Measurements from ENCODE around the gene MIB2.

DNA sequence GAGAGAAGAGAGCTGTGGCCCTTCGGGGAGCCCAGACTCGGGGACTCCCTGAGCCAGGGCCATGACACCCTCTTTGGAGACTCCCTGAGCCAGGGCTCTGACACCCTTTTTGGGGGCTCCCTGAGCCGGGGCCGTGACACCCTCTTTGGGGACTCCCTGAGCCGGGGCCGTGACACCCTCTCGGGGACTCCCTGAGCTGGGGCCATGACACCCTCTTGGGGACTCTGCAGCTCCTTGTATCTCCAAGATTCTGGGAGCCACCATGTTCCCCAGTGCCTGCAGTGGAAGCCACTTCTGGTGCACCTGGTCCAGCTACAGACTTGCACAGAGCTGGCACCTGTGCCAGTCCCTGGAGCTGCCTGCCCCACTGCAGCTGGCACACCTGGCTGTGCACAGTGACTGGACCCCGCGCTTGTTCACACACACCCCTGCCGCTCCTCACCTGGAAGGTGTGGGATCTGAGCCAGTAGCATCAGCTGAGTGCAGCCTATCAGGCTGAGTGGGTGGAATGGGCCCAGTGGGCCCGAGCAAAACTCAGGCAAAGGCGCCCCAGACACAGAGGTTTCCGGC is 36.8 kb upstream of the MIB2 start:
- TF ChIP-seq, protein P1, sequence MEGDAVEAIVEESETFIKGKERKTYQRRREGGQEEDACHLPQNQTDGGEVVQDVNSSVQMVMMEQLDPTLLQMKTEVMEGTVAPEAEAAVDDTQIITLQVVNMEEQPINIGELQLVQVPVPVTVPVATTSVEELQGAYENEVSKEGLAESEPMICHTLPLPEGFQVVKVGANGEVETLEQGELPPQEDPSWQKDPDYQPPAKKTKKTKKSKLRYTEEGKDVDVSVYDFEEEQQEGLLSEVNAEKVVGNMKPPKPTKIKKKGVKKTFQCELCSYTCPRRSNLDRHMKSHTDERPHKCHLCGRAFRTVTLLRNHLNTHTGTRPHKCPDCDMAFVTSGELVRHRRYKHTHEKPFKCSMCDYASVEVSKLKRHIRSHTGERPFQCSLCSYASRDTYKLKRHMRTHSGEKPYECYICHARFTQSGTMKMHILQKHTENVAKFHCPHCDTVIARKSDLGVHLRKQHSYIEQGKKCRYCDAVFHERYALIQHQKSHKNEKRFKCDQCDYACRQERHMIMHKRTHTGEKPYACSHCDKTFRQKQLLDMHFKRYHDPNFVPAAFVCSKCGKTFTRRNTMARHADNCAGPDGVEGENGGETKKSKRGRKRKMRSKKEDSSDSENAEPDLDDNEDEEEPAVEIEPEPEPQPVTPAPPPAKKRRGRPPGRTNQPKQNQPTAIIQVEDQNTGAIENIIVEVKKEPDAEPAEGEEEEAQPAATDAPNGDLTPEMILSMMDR (IDR thresholded peaks at IDR 0.05): no peak
- no peak for TF ChIP-seq EZH2 (IDR thresholded peaks at IDR 0.05; ENCODE audit: borderline replicate concordance, insufficient read depth, low read depth, low read length, poor library complexity, severe bottlenecking)

All from B cell (primary cell).